Prostate gland (tissue), 2 donors: ENCODE data around the gene OGFOD3.

ENCODE experiments used
- CTCF ChIP-seq, 4 experiments: fragments of 200-600 bp in 2 of 4; fragments of 450-650 bp in 2 of 4; sonication (generic) in 2 of 4; IDR thresholded peaks; 1 replicate in 3 of 4; 2 replicates in 1 of 4; pipeline ENCODE4 v1.5.1; 2016 to 2019; ENCODE audit warnings: antibody characterized with exemption in 4 of 4, mild to moderate bottlenecking in 2 of 4, moderate library complexity in 2 of 4
- POLR2A ChIP-seq: fragments of 450-650 bp; IDR thresholded peaks from one replicate; pipeline ENCODE4 v1.6.1; 2016; ENCODE audit warnings: antibody characterized with exemption, mild to moderate bottlenecking

- no peak for TF ChIP-seq CTCF (IDR thresholded peaks at IDR 0.05)
- no peak for TF ChIP-seq POLR2A
These were observed 46.7 kb upstream of the OGFOD3 start for GRCh38 chr17:82465023-82465603.
